Measurements from ENCODE around the gene NCOA1.
"Not testable (repeated sequence)": the region's sequence is repeated elsewhere in the genome, so short reads cannot be mapped to it uniquely, and the experiment has no call there.

The NCOA1 gene

GRCh38 chr2:24586955-24587354 is 95.9 kb downstream of the NCOA1 start:
- DNase-seq = no peak

DNA sequence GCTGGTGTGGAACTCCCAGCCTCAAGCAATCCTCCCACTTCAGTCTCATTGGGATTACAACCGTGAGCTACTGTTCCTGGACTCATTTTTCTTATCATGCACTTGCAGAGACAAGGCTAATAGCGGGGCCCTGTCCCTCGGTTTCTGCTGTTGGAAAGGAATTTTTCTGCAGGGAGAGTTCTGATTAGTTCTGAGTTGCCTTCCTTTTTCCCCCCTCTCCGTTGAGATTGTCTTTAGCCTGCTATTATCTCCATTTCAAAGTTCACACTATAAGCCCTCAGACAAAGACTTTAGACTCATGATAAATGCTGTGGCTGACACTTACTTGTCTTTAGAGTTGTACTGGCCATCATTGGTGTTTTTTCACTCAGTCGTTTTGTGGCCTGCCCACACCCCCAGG is 97.2 kb downstream of the NCOA1 start:
- DNase-seq = no peak

DNA sequence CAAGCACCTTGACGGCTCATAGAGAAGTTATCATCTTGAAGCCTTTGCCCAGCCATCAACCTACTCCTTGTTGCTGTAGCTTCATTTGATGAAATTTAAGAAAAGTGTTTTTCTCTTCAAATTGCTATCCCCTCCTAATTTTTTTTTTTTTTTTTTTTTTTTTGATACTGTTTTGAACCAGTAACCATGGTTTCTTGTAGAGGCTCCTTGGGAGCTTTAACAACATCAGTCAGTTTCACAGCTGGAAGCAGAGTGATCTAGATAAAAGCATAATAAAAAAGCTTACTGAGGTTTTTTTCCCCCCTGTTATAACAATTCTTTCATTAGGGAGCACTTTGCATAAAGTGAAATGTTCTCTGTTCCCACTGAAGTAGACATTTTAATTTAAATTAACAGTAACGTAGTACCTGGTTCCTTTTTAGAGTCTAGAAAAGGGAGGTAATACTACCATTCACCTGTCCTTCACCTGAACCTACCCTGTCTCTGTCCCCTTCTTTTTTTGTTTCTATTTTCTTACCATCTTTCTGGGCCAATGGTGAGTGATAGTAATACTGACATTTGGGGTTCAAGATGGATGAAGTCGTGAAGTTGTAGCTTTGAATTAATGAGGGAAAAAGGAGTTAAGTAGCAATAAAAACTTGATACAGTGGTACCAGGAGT is 101.5 kb downstream of the NCOA1 start:
- DNase-seq = no peak

GRCh38 chr2:24594283-24594682 is 103.2 kb downstream of the NCOA1 start:
- DNase-seq = no peak

DNA sequence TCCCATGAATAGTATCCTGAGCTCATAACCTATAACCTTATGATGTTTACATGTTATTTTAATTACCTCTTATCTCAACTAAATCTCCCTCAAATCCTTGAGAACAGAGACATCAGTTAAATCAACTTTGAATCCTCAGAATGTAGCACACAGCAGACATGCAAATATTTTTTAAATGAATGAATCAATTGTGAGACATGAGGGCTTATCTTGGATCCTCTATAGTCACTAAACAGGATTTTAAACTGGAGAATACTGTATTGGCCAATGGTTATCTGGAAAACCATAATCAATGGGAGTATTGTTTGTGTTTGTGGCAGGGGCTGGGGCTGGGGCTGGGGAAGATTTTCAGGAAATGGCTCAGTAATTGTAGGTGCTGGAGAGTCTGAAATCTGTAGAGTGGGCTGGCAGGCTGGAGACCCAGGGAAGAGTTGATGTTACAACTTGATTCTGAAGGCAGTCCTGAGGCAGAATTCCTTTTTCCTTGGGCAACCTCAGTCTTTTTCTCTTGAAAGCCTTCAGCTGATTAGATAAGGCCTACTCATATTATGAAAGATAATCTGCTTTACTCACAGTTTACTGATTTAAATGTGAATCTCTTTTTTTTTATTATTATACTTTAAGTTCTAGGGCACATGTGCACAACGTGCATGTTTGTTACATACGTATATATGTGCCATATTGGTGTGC is 106.3 kb downstream of the NCOA1 start:
- DNase-seq = no peak

DNA sequence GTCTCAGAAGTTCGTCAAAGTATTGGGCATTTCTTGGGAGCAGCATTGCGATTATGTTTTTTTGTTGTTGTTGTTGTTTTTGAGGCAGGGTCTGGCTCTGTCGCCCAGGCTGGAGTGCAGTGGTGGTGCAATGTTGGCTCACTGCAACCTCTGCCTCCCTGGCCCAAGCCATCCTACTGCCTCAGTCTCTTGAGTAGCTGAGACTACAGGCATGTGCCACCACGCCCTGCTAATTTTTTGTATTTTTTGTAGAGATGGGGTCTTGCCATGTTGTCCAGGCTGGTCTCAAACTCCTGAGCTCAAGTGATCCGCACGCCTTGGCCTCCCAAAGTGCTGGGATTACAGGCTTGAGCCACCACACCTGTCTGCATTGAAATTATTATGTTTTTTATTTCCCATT is 109.1 kb downstream of the NCOA1 start:
- not testable (repeated sequence) for DNase-seq

- no peak for DNase-seq
Observed at GRCh38 chr2:24611631-24612030, 120.6 kb downstream of the NCOA1 start.

- DNase-seq = peak; percentile 84
Observed at GRCh38 chr2:24613154-24613814, 122.2 kb downstream of the NCOA1 start.

GRCh38 chr2:24616616-24617015 is 125.6 kb downstream of the NCOA1 start:
- no peak for DNase-seq

- no peak for DNase-seq
Observed at GRCh38 chr2:24617424-24617823, 126.4 kb downstream of the NCOA1 start.

DNA sequence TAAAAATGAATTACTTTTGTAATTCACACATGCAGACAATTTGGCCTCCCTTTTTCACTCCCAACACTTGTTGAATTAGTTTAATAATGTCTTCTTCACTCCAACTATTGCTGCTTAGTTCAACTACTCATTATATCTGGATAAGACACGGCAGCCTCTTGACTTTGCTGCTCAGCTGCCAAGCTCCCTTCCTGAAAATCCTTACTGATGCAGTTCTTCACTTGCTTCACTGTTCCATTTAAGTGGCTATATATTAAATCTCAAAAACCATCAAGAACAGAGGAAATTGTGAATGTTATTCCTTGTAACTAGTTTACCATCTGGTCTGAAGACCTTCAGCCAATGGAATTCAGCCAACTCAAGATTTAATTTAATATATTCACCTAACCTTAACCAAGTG is 127.1 kb downstream of the NCOA1 start:
- no peak for DNase-seq

DNA sequence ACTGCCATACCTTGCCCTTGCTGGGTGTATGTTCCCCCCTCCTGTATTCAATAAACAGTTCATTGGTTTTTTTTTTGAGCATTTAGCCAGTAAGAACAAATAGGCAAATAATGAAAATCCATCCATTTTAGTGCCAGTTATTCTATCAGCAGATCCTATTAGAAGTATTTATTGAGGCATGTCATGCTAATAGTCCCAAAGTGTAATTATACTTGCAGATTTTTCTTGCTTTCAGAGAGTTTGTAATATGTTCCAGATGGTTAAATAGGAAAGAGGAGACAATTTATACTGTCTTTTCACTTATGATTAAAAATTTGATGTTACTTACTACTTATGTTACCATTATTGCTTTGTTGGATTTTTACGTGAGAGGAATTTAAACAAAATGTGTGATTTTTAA is 127.6 kb downstream of the NCOA1 start:
- DNase-seq = no peak

GRCh38 chr2:24620936-24621335 is 129.9 kb downstream of the NCOA1 start:
- no peak for DNase-seq

GRCh38 chr2:24621779-24622538 is 130.9 kb downstream of the NCOA1 start:
- no peak for DNase-seq

DNA sequence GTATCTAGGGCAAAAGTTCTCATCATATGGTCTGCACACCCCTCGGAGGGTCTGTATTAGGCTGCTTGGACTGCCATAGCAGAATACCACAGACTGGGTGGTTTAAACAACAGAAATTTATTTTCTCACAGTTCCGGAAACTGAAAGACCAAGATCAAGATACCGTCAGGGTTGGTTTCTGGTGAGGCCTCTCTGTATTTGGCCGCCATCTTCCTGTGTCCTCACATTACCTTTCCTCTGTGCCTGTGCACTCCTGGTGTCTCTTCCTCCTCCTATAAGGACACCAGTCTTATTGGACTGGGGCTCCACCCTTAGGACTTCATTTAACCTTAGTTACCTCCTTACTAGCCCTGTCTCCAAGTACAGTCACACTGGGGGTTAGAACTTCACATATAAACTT is 132.5 kb downstream of the NCOA1 start:
- no peak for DNase-seq

DNA sequence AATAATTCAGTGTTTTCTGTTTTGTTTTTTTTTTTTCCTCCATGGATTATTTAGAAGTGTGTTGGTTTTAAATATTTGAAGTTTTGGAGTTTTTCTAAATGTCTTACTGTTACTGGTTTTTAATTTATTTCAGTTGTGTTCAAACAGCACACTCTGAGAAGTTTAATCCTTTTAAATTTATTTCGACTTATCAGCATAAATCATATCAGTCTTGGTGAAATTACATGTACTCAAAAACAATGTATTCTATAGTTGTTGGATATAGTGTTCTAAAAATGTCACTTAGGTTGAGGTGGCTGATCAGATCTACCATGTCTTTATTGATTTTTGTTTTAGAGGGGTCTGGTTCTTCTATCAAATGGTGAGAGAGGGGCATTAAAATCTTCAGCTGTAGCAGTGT is 134.7 kb downstream of the NCOA1 start:
- no peak for DNase-seq

DNA sequence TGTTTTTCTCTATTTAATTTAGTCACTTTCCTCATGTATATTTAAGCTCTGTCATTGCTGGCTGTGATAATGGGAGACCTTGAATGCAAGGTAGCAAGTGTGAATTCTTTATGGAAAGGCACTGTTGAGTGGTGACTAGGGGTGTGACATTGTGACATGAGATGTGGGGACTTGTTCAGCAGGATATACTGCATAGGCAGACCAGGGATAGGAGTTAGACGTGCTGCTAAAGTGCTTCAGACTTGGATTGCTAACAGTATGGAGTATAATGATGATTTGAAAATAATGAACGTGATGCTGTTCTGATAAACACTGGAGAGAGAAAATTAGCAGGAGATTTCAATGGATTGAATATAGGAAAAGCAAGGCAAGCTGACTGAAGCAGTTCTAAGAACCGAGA is 135.1 kb downstream of the NCOA1 start:
- DNase-seq = peak; percentile 15

DNA sequence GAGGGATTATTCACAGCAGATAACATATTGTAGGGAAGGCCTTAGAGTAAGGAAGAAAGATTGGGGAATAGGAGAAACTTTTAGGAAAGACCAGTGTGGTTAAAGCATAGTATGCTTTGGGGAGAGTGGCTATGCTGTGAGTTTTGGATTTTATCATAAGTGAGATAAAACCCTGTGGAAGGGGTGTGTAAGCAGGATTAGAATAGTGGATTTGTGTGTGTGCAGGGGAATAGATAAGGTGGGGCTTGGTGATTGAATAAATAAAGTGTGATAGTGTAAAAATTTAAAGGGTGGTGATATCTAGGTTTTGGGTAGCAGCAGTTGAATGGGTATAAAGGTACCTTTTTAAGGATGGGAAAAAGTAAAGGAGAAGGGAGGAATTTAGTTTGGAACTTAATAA is 137.7 kb downstream of the NCOA1 start:
- DNase-seq = no peak

GRCh38 chr2:24632172-24632571 is 141.1 kb downstream of the NCOA1 start:
- DNase-seq = no peak

- DNase-seq = no peak
Observed at GRCh38 chr2:24635181-24635580, 144.1 kb downstream of the NCOA1 start.

DNA sequence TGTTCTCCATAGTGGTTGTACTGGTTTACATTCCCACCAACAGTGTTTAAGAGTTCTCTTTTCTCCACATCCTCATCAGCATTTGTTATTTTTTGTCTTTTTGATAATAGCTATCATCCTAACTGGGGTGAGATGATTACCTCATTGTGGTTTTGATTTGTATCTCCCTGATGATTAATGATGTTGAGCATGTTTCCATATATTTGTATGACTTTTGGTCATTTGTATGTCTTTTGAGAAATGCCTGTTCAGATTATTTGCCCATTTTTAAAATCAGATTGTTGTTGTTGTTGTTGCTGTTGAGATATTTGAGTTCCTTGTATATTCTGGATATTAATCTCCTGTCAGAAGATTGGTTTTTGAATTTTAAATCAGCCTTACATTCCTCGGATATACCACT is 147.5 kb downstream of the NCOA1 start:
- no peak for DNase-seq

GRCh38 chr2:24642351-24642750 is 151.3 kb downstream of the NCOA1 start:
- DNase-seq = peak; percentile 62

GRCh38 chr2:24643051-24643450 is 152.0 kb downstream of the NCOA1 start:
- DNase-seq = no peak

DNA sequence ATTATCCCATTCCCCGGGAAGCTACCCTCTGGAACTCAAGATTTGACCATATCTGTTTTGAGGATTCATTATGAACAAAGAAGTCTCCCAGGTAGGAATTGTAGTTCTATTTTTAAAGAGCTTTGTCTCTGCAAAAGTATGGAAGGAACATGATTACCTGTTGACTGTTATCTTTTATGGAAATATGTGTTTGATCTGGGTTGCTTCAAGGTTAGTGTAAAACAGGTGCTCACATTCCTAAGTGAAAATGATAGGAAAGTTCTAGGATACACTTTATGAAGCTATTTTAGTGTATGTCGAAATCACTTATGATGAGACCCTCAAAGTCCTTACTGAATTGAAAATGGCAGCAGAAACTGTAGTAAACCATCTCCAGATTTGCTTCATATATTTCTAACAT is 153.0 kb downstream of the NCOA1 start:
- no peak for DNase-seq

All from NCI-H748 treated with DMSO at 0.1 percent for 48 hours (cell line).